Activated gamma-delta T cell treated with anti-CD3 and anti-CD28 coated beads, Interleukin-2, amount 50 U/mL, for 16 hours (primary cell): Measurements from ENCODE around the gene CAPSL.
"Not testable (repeated sequence)": the region's sequence is repeated elsewhere in the genome, so short reads cannot be mapped to it uniquely, and the experiment has no call there.

Experiments used
- DNase-seq: peaks from one replicate; pipeline ENCODE4 v3.0.0-alpha.2; 2020; ENCODE audit warnings: low read depth

The CAPSL gene

GRCh38 chr5:35904443-35905132 lies 33.8 kb downstream of the CAPSL start:
- no peak for DNase-seq

GRCh38 chr5:35903631-35904203 lies 34.7 kb downstream of the CAPSL start:
- DNase-seq = no peak

GRCh38 chr5:35902046-35902672 lies 36.3 kb downstream of the CAPSL start:
- no peak for DNase-seq

- DNase-seq = no peak
Observed at GRCh38 chr5:35900972-35901695, 37.3 kb downstream of the CAPSL start.

- DNase-seq = no peak
Observed at GRCh38 chr5:35899800-35900199, 38.6 kb downstream of the CAPSL start.

- no peak for DNase-seq
Observed at GRCh38 chr5:35898952-35899660, 39.3 kb downstream of the CAPSL start.

- no peak for DNase-seq
Observed at GRCh38 chr5:35894131-35894530, 44.3 kb downstream of the CAPSL start.

- not testable (repeated sequence) for DNase-seq
Observed at GRCh38 chr5:35892799-35893198, 45.6 kb downstream of the CAPSL start.

- DNase-seq = no peak
Observed at GRCh38 chr5:35890021-35891020, 48.1 kb downstream of the CAPSL start.

GRCh38 chr5:35887321-35888100 lies 50.9 kb downstream of the CAPSL start:
- DNase-seq = no peak

GRCh38 chr5:35886381-35886780 lies 52.0 kb downstream of the CAPSL start:
- no peak for DNase-seq

GRCh38 chr5:35884773-35885172 lies 53.6 kb downstream of the CAPSL start:
- no peak for DNase-seq

- DNase-seq = no peak
Observed at GRCh38 chr5:35884191-35884769, 54.1 kb downstream of the CAPSL start.

- no peak for DNase-seq
Observed at GRCh38 chr5:35881758-35882157, 56.7 kb downstream of the CAPSL start.

- no peak for DNase-seq
Observed at GRCh38 chr5:35880156-35880555, 58.3 kb downstream of the CAPSL start.

GRCh38 chr5:35879649-35880048 lies 58.8 kb downstream of the CAPSL start:
- no peak for DNase-seq

GRCh38 chr5:35879096-35879495 lies 59.3 kb downstream of the CAPSL start:
- DNase-seq = no peak

GRCh38 chr5:35878079-35878478 lies 60.3 kb downstream of the CAPSL start:
- DNase-seq = no peak

GRCh38 chr5:35877655-35878054 lies 60.8 kb downstream of the CAPSL start:
- DNase-seq = no peak

- no peak for DNase-seq
Observed at GRCh38 chr5:35876922-35877321, 61.5 kb downstream of the CAPSL start.
